Measurements from ENCODE around the gene STKLD1.
"Not testable (repeated sequence)": the region's sequence is repeated elsewhere in the genome, so short reads cannot be mapped to it uniquely, and the experiment has no call there.

Gene STKLD1

DNA sequence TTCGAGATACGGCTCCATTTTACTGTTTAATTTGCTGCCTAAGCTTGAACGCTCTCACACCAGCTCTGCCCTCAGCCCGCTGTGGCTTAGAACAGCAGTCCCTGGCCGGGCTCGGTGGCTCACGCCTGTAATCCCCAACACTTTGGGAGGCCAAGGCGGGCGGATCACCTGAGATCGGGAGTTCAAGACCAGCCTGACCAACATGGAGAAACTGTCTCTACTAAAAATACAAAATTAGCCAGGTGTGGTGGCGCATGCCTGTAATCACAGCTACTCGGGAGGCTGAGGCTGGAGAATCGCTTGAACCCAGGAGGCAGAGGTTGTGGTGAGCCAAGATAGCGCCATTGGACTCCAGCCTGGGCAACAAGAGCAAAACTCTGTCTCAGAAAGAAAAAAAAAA is 1.1 kb downstream of the STKLD1 start:
- CTCF ChIA-PET: interaction anchor here (1.3 kb wide), 1 partner anchor 191 kb away, joined by 5 read pairs; no protein-coding TSS in a partner anchor
- peaks cover 13% of the 10 kb centered on the region for H3K36me3 Mint-ChIP-seq
- H3K27me3 Mint-ChIP-seq: peaks cover 15% of the 10 kb centered on the region
- not testable (repeated sequence) for DNase-seq, H3K27ac Mint-ChIP-seq, H3K9me3 Mint-ChIP-seq
- peaks cover 30% of the 10 kb centered on the region for H3K4me1 Mint-ChIP-seq
- H3K4me3 Mint-ChIP-seq: peak overlapping the region; percentile 63

DNA sequence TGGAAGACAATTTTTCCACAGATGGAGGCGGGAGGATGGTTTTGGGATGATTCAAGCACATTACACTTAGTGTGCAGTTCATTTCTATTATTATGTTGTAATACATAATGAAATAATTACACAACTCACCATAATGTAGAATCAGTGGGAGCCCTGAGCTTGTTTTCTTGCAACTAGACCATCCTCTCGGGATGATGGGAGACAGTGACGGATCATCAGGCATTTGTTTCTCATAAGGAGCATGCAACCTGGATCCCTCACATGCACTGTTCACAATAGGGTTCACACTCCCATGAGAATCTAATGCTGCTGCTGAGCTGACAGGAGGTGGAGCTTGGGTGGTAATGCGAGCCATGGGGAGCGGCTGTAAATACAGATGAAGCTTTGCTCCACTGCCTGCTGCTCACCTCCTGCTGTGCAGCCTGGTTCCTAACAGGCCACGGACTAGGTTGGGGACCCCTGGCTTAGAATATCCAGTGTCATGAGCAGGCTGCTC is 1.6 kb downstream of the STKLD1 start:
- Mint-ChIP-seq H3K4me1 (peaks cover 25% of the 10 kb centered on the region), H3K27ac (no peak overlapping the region)

DNA sequence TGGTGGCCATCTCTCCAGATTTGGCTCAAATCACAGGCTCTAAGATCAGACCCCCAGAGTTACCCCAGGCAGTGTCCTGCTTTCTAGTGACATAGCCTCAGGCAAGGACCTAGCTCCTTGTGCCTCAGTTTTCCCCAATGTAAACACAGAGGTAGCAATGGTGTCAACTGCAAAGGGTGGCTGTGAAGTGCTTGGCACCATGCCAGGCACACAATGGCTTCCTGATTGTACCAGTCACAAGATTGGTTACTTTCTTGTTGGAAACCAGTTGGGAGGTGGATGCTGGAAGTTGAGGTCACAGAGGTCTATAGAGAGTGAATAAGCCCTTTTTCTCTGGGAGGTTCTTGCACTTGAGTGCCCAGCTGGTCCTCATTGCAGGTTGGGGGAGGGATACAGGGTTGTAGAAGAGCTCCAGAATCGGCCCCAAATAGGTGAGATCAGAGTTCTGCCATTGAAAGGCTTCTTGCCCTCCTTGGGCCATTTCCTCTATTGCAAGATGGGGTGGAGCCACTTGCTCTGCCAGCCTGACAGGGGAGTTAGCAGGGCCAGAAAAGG is 2.3 kb downstream of the STKLD1 start:
- CTCF ChIA-PET: interaction anchor here (1.2 kb wide), 1 partner anchor 22 kb away, joined by 5 read pairs; the partner anchor contains the start of genes SURF1 and SURF2
- Mint-ChIP-seq H3K36me3 (peaks cover 7% of the 10 kb centered on the region), H3K27ac (no peak overlapping the region), H3K4me3 (no peak overlapping the region), H3K4me1 (peaks cover 17% of the 10 kb centered on the region), H3K9me3 (no peaks in the 10 kb centered on the region), H3K27me3 (peaks cover 15% of the 10 kb centered on the region)
- DNase-seq: no peak

More for the DNA sequence above, 1.6 kb downstream of the STKLD1 start:
- Mint-ChIP-seq H3K9me3 (no peaks in the 10 kb centered on the region), H3K4me3 (no peak overlapping the region), H3K27me3 (peaks cover 15% of the 10 kb centered on the region), H3K36me3 (peaks cover 11% of the 10 kb centered on the region)
- DNase-seq: no peak
- CTCF ChIA-PET: interaction anchor here (1.3 kb wide), 1 partner anchor 191 kb away, joined by 5 read pairs; no protein-coding TSS in a partner anchor

DNA sequence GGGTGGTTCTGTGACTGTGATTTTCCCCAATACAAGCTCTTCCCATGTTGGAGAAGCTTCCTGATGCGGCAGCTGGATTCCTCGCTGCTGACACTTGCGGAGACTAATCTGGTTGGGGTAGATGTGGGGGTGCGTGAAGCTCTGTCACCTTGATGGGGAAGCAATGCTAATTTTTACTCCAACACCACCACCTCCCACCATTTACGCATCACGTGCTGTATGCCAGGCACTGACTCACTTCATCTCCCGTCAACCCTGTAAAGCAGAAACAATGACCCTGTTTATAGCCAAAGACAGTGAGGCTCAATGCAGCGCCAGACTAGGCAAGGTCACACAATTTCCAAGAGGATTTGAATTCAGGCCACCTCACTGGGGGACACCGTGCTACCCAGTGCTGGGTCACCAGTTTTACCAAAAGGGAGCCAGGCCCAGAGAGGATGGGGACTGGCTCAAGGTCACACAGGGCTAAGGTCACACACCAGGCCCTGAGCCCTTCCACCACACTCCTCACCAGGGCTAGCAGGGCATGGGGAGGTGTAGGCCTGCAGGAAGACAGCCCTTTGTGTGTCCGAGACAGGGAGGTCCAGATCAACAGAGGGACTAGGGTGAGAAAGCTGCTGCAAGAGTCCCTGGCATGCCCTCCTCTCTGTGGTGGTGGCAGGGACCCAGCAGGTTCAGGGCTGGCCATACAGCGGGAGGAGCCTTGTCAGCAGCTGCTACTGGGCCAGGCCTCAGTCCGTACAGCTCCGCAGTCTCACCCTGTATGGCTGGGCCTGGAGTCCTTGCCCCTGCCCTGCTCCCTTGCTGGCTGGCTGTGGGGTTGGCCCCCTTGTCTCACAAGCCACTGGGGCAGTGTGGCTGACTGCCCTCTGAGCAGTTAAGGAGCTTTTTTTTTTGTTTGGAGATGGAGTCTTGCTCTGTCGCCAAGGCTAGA is 3.3 kb downstream of the STKLD1 start:
- Mint-ChIP-seq H3K4me1 (peaks cover 12% of the 10 kb centered on the region), H3K27ac (no peak overlapping the region), H3K36me3 (peaks cover 7% of the 10 kb centered on the region), H3K9me3 (no peaks in the 10 kb centered on the region), H3K27me3 (peaks cover 15% of the 10 kb centered on the region), H3K4me3 (no peak overlapping the region)
- CTCF ChIA-PET: interaction anchor here (1.2 kb wide), 1 partner anchor 22 kb away, joined by 5 read pairs; the partner anchor contains the start of genes SURF1 and SURF2
- no peak for DNase-seq

DNA sequence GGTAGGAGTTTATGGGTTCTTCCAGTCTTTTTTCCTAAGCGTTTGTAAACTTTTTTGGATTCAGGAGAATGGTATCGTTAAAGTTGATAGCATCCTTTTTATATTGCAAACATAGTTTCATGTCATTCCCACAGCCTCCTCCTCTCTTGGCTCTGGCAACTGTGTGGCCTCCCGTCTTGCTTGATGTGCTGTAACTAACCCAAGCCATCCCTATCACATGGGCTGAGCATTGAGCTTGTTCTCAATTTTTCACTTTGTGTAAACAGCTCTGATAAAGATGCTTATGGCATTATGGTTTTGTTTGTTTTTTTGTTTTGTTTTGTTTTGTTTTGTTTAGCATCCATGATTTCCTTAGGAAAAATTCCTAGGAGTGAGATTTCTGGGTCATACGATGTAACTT is 4.6 kb downstream of the STKLD1 start:
- peaks cover 15% of the 10 kb centered on the region for H3K27me3 Mint-ChIP-seq
- no peaks in the 10 kb centered on the region for H3K9me3 Mint-ChIP-seq
- CTCF ChIA-PET: no interaction called here
- no peak overlapping the region for H3K27ac Mint-ChIP-seq
- DNase-seq: no peak
- no peaks in the 10 kb centered on the region for H3K36me3 Mint-ChIP-seq
- H3K4me1 Mint-ChIP-seq: peaks cover 6% of the 10 kb centered on the region
- H3K4me3 Mint-ChIP-seq: no peak overlapping the region

DNA sequence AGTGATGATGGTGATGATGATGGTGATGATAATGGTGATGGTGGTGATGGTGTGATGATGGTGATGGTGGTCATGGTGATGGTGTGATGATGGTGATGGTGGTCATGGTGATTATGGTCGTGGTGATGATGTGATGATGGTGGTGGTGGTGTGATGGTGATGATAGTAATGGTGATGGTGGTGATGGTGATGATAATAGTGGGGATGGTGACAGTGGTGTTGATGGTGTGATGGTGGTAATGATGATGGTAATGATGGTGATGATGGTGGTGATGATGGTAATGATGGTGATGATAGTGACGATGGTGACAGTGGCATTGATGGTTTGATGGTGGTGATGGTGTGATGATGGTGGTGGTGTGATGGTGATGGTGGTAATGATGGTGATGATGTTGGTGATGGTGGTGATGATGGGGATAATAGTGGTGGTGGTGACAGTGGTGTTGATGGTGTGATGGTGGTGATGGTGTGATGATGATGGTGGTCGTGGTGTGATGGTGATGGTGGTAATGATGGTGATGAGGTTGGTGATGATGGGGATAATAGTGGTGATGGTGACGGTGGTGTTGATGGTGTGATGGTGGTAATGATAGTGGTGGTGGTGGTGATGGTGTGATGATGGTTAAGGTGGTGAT is 6.5 kb downstream of the STKLD1 start:
- Mint-ChIP-seq H3K27ac (no peak overlapping the region), H3K4me1 (no peaks in the 10 kb centered on the region), H3K4me3 (no peak overlapping the region), H3K27me3 (peaks cover 9% of the 10 kb centered on the region), H3K36me3 (no peaks in the 10 kb centered on the region), H3K9me3 (no peaks in the 10 kb centered on the region)
- CTCF ChIA-PET: no interaction called here
- DNase-seq: no peak

DNA sequence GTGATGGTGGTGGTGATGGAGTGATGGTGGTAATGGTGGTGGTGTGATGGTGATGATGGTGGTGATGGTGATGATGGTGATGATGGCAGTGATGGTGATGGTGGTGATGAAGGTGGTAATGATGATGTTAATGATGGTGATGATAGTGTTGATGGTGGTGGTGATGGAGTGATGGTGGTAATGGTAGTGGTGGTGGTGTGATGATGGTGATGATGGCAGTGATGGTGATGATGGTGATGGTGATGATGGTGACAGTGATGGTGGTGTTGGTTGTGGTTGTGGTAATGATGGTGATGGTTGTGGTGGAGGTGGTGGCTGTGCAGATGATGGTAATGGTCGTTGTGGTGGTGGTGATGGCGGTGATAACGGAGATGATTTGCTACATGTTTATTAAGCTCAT is 7.3 kb downstream of the STKLD1 start:
- Mint-ChIP-seq H3K4me3 (no peak overlapping the region), H3K27ac (no peak overlapping the region), H3K4me1 (no peaks in the 10 kb centered on the region), H3K27me3 (peaks cover 1% of the 10 kb centered on the region), H3K9me3 (no peaks in the 10 kb centered on the region), H3K36me3 (no peaks in the 10 kb centered on the region)
- DNase-seq: no peak
- CTCF ChIA-PET: no interaction called here

DNA sequence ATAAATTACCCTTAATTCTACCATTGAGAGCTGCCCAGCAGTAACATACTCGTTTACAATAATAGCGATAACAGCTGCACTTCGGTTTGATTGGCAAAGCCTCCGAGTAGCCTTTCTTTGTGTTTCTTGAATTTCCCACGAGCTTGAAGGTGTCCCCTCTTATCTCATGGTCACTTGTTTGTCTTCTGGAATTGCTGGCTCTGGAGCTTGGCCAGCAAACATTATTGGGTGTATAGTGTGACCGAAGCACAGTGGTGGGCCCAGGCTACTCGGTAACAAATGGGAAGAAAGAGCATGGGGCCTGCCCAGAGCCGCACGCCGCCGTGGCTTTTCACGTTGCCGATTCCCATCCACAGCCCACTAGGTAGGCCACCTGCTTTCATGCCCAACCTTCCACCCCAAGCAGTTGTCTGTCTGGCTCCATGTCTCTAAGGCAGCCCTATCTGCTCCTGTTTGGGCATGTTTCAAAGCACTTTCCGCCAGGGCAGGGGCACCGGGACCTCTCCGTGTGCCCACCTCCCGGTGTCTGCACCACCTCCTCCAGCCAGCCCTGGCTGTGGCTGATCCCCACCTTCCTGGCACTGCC is 8.7 kb downstream of the STKLD1 start:
- DNase-seq: no peak
- CTCF ChIA-PET: interaction anchor here (0.6 kb wide), 1 partner anchor 20 kb away, joined by 3 read pairs; no protein-coding TSS in a partner anchor
- H3K4me1 Mint-ChIP-seq: no peaks in the 10 kb centered on the region
- no peaks in the 10 kb centered on the region for H3K36me3 Mint-ChIP-seq
- H3K4me3 Mint-ChIP-seq: no peak overlapping the region
- H3K9me3 Mint-ChIP-seq: no peaks in the 10 kb centered on the region
- H3K27me3 Mint-ChIP-seq: peaks cover 6% of the 10 kb centered on the region
- H3K27ac Mint-ChIP-seq: no peak overlapping the region

DNA sequence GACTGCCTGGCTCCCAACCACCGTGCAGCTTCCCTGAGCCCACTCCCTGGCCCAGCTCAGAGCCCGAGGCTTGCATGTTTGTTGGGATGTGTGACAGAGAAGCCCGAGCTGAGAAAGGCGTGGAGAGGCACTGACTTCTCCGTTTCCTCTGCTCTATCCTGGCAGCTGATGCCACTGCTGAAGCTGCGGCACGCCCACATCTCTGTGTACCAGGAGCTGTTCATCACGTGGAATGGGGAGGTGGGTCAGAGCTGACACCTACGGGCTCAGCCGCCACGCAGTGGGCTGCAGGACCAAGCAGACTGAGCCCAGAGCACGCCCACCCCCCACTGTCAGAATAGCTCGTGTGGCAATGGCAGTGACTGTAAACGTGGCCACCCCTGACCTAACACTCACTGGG is 9.3 kb downstream of the STKLD1 start:
- peaks cover 6% of the 10 kb centered on the region for H3K27me3 Mint-ChIP-seq
- H3K36me3 Mint-ChIP-seq: no peaks in the 10 kb centered on the region
- H3K9me3 Mint-ChIP-seq: no peaks in the 10 kb centered on the region
- no peak overlapping the region for H3K27ac Mint-ChIP-seq
- H3K4me1 Mint-ChIP-seq: no peaks in the 10 kb centered on the region
- DNase-seq: no peak
- CTCF ChIA-PET: interaction anchor here (0.6 kb wide), 1 partner anchor 19 kb away, joined by 3 read pairs; no protein-coding TSS in a partner anchor
- H3K4me3 Mint-ChIP-seq: no peak overlapping the region

DNA sequence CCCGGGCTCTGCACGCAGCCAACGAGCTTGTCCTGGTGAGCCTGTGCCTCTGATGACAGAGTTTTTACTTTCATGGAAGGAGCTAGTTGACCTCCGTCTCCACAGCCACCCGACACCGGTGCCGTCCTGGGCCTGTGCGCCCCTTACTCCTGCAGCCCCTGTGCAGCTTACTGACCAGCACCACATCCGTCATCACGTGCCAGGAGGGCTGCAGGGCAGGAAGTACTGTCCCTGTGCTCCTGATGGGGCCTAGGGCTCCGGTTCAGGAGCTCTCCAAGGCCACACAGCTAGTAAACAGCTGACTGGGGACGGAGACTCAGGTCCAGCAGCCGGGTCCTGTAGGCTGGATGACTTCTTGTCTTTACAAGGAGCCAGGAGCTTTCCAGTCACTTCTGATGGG is 10.2 kb downstream of the STKLD1 start:
- CTCF ChIA-PET: interaction anchor here (1.2 kb wide), 1 partner anchor 11 kb away, joined by 4 read pairs; no protein-coding TSS in a partner anchor

DNA sequence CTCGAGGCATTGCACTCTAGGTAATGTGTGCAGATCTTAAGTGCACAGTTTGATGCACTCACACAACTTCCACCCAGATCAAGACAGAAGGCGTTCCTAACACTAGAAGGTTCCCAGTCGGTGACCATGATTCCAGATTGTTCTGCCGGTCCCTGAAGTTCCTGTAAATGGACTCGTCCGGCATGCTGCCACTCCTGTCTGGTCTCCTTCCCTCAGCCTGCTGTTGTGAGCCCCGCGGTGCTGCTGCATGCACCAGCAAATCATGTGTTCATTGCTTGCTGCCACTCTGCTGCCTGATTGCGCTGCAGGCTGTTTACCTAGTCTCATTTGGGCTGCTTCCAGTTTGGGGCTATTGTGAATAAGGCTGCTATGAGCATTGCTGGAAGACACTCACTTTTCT is 11.5 kb downstream of the STKLD1 start:
- H3K27me3 Mint-ChIP-seq: peaks cover 6% of the 10 kb centered on the region
- H3K4me3 Mint-ChIP-seq: no peak overlapping the region
- H3K36me3 Mint-ChIP-seq: no peaks in the 10 kb centered on the region
- no peak overlapping the region for H3K27ac Mint-ChIP-seq
- no peaks in the 10 kb centered on the region for H3K9me3 Mint-ChIP-seq
- CTCF ChIA-PET: interaction anchor here (1.2 kb wide), 1 partner anchor 10 kb away, joined by 4 read pairs; no protein-coding TSS in a partner anchor
- DNase-seq: no peak
- no peaks in the 10 kb centered on the region for H3K4me1 Mint-ChIP-seq

More for the DNA sequence above, 10.2 kb downstream of the STKLD1 start:
- no peak overlapping the region for H3K4me3 Mint-ChIP-seq
- no peaks in the 10 kb centered on the region for H3K9me3 Mint-ChIP-seq
- peaks cover 6% of the 10 kb centered on the region for H3K27me3 Mint-ChIP-seq
- no peak overlapping the region for H3K27ac Mint-ChIP-seq
- no peaks in the 10 kb centered on the region for H3K36me3 Mint-ChIP-seq
- H3K4me1 Mint-ChIP-seq: no peaks in the 10 kb centered on the region
- DNase-seq: no peak

DNA sequence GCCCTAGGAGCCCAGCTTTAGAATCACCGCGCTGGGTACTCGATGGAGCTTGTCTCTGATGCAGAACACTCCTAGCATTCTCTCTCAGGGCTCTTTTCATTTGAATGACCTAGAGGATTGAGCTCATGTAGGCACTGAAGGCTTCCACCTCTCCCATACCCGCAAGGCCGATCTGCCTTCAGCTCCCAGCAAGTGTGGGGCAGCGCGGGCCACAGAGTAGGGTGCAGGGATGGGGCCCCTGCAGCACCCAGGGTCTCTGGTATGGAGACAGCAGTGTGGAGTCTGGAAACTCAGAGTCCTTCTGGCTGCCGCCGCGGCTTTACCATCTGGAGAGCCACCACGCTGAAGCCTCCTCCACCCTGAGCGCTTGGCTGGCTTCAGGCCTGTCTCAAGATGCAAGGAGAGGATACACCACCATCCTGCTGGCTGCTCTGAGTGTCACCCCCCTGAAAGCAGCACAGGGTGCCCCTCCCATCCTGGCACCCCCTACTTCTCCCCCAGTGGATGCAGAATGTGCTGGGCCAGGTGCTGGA is 12.9 kb downstream of the STKLD1 start:
- DNase-seq: no peak
- H3K36me3 Mint-ChIP-seq: no peaks in the 10 kb centered on the region
- no peak overlapping the region for H3K4me3 Mint-ChIP-seq

DNA sequence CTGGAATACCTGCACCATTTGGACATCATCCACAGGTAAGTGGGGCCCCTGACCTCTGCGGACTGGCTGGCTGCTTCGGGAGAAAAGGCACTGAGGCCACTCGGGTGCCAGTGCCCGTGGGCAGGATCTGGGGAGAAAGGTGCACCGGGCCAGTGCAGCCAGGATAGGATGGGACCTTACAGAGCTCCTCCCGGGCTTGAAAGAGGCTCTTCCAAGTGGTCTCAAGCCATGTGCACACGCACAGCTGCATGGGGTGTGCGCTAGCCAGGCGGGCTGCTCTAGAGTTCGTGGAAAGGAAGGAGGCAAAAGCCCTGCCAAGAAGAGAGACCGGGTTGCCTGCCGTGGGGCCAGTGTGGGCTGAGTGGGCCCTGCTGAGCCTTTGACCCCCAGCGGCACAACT is 13.4 kb downstream of the STKLD1 start:
- no peaks in the 10 kb centered on the region for H3K4me1 Mint-ChIP-seq
- H3K4me3 Mint-ChIP-seq: no peak overlapping the region
- no peak for DNase-seq
- CTCF ChIA-PET: no interaction called here
- H3K27ac Mint-ChIP-seq: no peak overlapping the region
- no peaks in the 10 kb centered on the region for H3K9me3 Mint-ChIP-seq
- H3K36me3 Mint-ChIP-seq: no peaks in the 10 kb centered on the region
- peaks cover 18% of the 10 kb centered on the region for H3K27me3 Mint-ChIP-seq

More for the DNA sequence above, 12.9 kb downstream of the STKLD1 start:
- Mint-ChIP-seq H3K27me3 (peaks cover 15% of the 10 kb centered on the region), H3K27ac (no peak overlapping the region), H3K9me3 (no peaks in the 10 kb centered on the region), H3K4me1 (no peaks in the 10 kb centered on the region)
- CTCF ChIA-PET: no interaction called here

DNA sequence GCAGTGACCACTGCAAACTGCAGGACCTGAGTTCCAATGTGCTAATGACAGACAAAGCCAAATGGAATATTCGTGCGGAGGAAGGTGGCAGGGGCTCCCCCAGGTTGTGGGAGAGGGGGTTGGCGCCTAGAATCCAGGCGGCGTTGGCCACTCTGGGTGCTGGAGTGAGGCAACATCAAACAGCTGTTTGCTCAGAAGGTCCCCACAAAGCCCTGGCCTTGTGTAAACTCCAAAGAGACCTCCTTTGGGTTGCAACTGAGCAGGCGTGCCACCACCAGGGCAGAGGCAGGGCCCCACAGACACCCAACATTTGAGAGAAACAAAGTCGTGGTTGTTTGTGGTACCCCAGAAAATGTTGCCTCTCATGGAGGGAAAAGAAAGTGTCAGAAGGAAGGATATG is 14.5 kb downstream of the STKLD1 start:
- Mint-ChIP-seq H3K27ac (no peak overlapping the region), H3K27me3 (peaks cover 30% of the 10 kb centered on the region), H3K4me3 (no peak overlapping the region), H3K4me1 (no peaks in the 10 kb centered on the region), H3K36me3 (no peaks in the 10 kb centered on the region), H3K9me3 (no peaks in the 10 kb centered on the region)
- CTCF ChIA-PET: no interaction called here
- no peak for DNase-seq

Measured in activated naive CD4-positive, alpha-beta T cell treated with anti-CD3 and anti-CD28 coated beads, Interleukin-2, amount 10 ng/mL, durations not matched to agents 7 days and 5 days (primary cell).